ENCODE data around the gene PRDX1. TPM values are rescaled to one million over a fixed set of nuclear protein-coding genes. Genes with fewer than 3 reads are reported as not detected.

The PRDX1 gene
- total and polyA plus RNA-seq, 9 donors, result 127 to 461 (median 272) TPM

- WGBS, 3 donors, result 92 to 94% (median 92%) methylated on average over 14 of the region's 14 CpGs
- H3K4me3 ChIP-seq, result no peak overlapping the region
- peaks cover 4% of the 10 kb centered on the region for H3K4me1 ChIP-seq (ENCODE audit: insufficient read depth)
- no peaks in the 10 kb centered on the region for H3K9me3 ChIP-seq
- TF ChIP-seq EP300 (IDR thresholded peaks at IDR 0.05) (no peak), CTCF (IDR thresholded peaks at IDR 0.05) (no peak), POLR2A (IDR thresholded peaks at IDR 0.05) (no peak)
- H3K36me3 ChIP-seq, result no peaks in the 10 kb centered on the region
- H3K27ac ChIP-seq, result no peak overlapping the region
- intact Hi-C loops (cut with DNase I), result loop anchor here in 1 of 4 donors (10.0 kb wide), 1 partner anchor 61 kb away; no protein-coding TSS in a partner anchor
- H3K27me3 ChIP-seq, result no peaks in the 10 kb centered on the region
- no peak for DNase-seq
These were observed 18.0 kb downstream of the PRDX1 start for GRCh38 chr1:45503462-45504360.

GRCh38 chr1:45501505-45501859 lies 20.2 kb downstream of the PRDX1 start:
- Histone ChIP-seq H3K4me3 (no peak overlapping the region), H3K4me1 (ENCODE audit: insufficient read depth) (peaks cover 4% of the 10 kb centered on the region), H3K9me3 (no peaks in the 10 kb centered on the region), H3K27ac (no peak overlapping the region), H3K36me3 (no peaks in the 10 kb centered on the region), H3K27me3 (no peaks in the 10 kb centered on the region)
- TF ChIP-seq EP300 (IDR thresholded peaks at IDR 0.05) (no peak), POLR2A (IDR thresholded peaks at IDR 0.05) (no peak), CTCF (IDR thresholded peaks at IDR 0.05) (no peak)
- intact Hi-C loops (cut with DNase I), result loop anchor here in 1 of 4 donors (10.0 kb wide), 1 partner anchor 63 kb away; no protein-coding TSS in a partner anchor
- no peak for DNase-seq
- WGBS, 3 donors, result 71 to 80% (median 75%) methylated on average over 2 of the region's 2 CpGs

GRCh38 chr1:45499415-45499769 lies 22.3 kb downstream of the PRDX1 start:
- Histone ChIP-seq H3K4me1 (ENCODE audit: insufficient read depth) (peaks cover 4% of the 10 kb centered on the region), H3K36me3 (no peaks in the 10 kb centered on the region), H3K4me3 (peak overlapping the region; percentile 67), H3K27me3 (no peaks in the 10 kb centered on the region), H3K27ac (peak overlapping the region in 1 of 2 donors; percentile 2), H3K9me3 (no peaks in the 10 kb centered on the region)
- no peak for TF ChIP-seq EP300 (IDR thresholded peaks at IDR 0.05)
- no peak for TF ChIP-seq POLR2A (IDR thresholded peaks at IDR 0.05)
- TF ChIP-seq CTCF (IDR thresholded peaks at IDR 0.05), result no peak
- 0 to 1% (median 1%) methylated on average over 7 of the region's 7 CpGs for WGBS, 3 donors
- intact Hi-C loops (cut with DNase I), result loop anchor here in 2 of 4 donors (10.0 kb wide), 1 partner anchor 485 kb away; the partner anchor contains the start of genes HECTD3 (in 2 of the 2) and UROD (in 2 of the 2)
- no peak for DNase-seq

GRCh38 chr1:45498279-45498678 lies 23.4 kb downstream of the PRDX1 start:
- intact Hi-C loops (cut with DNase I), result loop anchor here in 2 of 4 donors (10.0 kb wide), 1 partner anchor 483 kb away; the partner anchor contains the start of genes HECTD3 (in 2 of the 2) and UROD (in 2 of the 2)
- H3K9me3 ChIP-seq, result no peaks in the 10 kb centered on the region
- no peak overlapping the region for H3K4me3 ChIP-seq
- H3K4me1 ChIP-seq (ENCODE audit: insufficient read depth), result peaks cover 4% of the 10 kb centered on the region
- no peak overlapping the region for H3K27ac ChIP-seq
- TF ChIP-seq CTCF (IDR thresholded peaks at IDR 0.05), result no peak
- no peak for TF ChIP-seq EP300 (IDR thresholded peaks at IDR 0.05)
- no peak for TF ChIP-seq POLR2A (IDR thresholded peaks at IDR 0.05)
- H3K27me3 ChIP-seq, result no peaks in the 10 kb centered on the region
- DNase-seq, result no peak
- H3K36me3 ChIP-seq, result no peaks in the 10 kb centered on the region
